Smooth muscle cell (in vitro differentiated cells): ENCODE data around the gene RNASEH2B. TPM values are rescaled to one million over a fixed set of nuclear protein-coding genes. Genes with fewer than 3 reads are reported as not detected.

ENCODE experiments used
- DNase-seq: peaks from one replicate; lab custom pipeline; 2025; ENCODE audit not compliant: unreplicated experiment; lab: John Stamatoyannopoulos, UW
- H2AFZ ChIP-seq: fragments of 200-600 bp; sonication (generic); 2 replicates; pipeline ENCODE4 v1.6.0; 2016; ENCODE audit warnings: antibody characterized with exemption, low read depth, mild to moderate bottlenecking
- H3F3A ChIP-seq: fragments of 200-600 bp; sonication (generic); 2 replicates; pipeline ENCODE4 v1.6.0; 2017; ENCODE audit warnings: antibody characterized with exemption, low read depth
- H3K27ac ChIP-seq: fragments of 200-600 bp; sonication (generic); 2 replicates; pipeline ENCODE4 v1.5.1; 2016; ENCODE audit warnings: low read depth, mild to moderate bottlenecking
- H3K27me3 ChIP-seq: fragments of 200-600 bp; sonication (generic); 2 replicates; pipeline ENCODE4 v1.6.1; 2016; ENCODE audit warnings: low read depth, mild to moderate bottlenecking
- H3K36me3 ChIP-seq: fragments of 200-600 bp; sonication (generic); 2 replicates; pipeline ENCODE4 v1.5.1; 2016; ENCODE audit warnings: low read depth
- H3K4me1 ChIP-seq: fragments of 200-600 bp; sonication (generic); 2 replicates; pipeline ENCODE4 v1.5.1; 2016; ENCODE audit warnings: low read depth
- H3K4me2 ChIP-seq: fragments of 200-600 bp; sonication (generic); 2 replicates; pipeline ENCODE4 v1.6.0; 2016; ENCODE audit warnings: mild to moderate bottlenecking
- H3K4me3 ChIP-seq: fragments of 200-600 bp; sonication (generic); 2 replicates; pipeline ENCODE4 v1.5.1; 2016; ENCODE audit warnings: mild to moderate bottlenecking
- H3K79me2 ChIP-seq: fragments of 200-600 bp; sonication (generic); 2 replicates; pipeline ENCODE4 v1.6.0; 2016; ENCODE audit warnings: low read depth, mild to moderate bottlenecking
- H3K9ac ChIP-seq: fragments of 200-600 bp; sonication (generic); 2 replicates; pipeline ENCODE4 v1.6.0; 2016; ENCODE audit warnings: low read depth
- H3K9me3 ChIP-seq: fragments of 200-600 bp; sonication (generic); replicated peaks from 2 replicates; pipeline ENCODE4 v1.5.1; 2016; ENCODE audit warnings: low read depth
- H4K20me1 ChIP-seq: fragments of 200-600 bp; sonication (generic); 2 replicates; pipeline ENCODE4 v1.6.0; 2016; ENCODE audit warnings: low read depth
- CTCF ChIP-seq: fragments of 200-600 bp; sonication (generic); IDR thresholded peaks from 2 replicates; pipeline ENCODE4 v1.5.1; 2017; ENCODE audit warnings: borderline replicate concordance, mild to moderate bottlenecking, antibody characterized with exemption; ENCODE audit not compliant: insufficient read depth, poor library complexity, severe bottlenecking
- WGBS: methylation state at CpG from one replicate; pipeline ENCODE4 v1.1.7; 2016; ENCODE audit warnings: low lambda C conversion rate; 5-methylcytosine and 5-hydroxymethylcytosine counted together
- polyA plus RNA-seq: library from polyadenylated mRNA; unstranded; fragments of >200 nt; fragmentation: Nextera tagmentation; extraction: Ambion mirVana; gene quantifications from 2 replicates; pipeline ENCODE4 v1.2.1, GENCODE V29; 2016
- total RNA-seq: library from RNA; depleted of rRNA; stranded (reverse); fragments of >200 nt; gene quantifications from 2 replicates; pipeline ENCODE4 v1.2.3, GENCODE V29; 2014

Gene RNASEH2B
- total and polyA plus RNA-seq, 2 experiments from 2014 or later, result 16.1 to 18.9 TPM

GRCh38 chr13:50901701-50902100 lies 7.9 kb upstream of the RNASEH2B start:
- no peaks in the 10 kb centered on the region for H3K9me3 ChIP-seq
- no peak overlapping the region for H3K27ac ChIP-seq
- H3K4me3 ChIP-seq, result no peak overlapping the region
- no peaks in the 10 kb centered on the region for H3K79me2 ChIP-seq
- WGBS, result 87% methylated on average over 2 of the region's 2 CpGs
- H3K4me2 ChIP-seq, result no peak overlapping the region
- H3K4me1 ChIP-seq, result no peaks in the 10 kb centered on the region
- no peak overlapping the region for H2AFZ ChIP-seq
- H3K9ac ChIP-seq, result no peak overlapping the region
- H3K36me3 ChIP-seq, result no peaks in the 10 kb centered on the region
- TF ChIP-seq CTCF, result no peak
- DNase-seq, result no peak
- peaks cover 9% of the 10 kb centered on the region for H3K27me3 ChIP-seq
- H3F3A ChIP-seq, result no peaks in the 10 kb centered on the region
- no peaks in the 10 kb centered on the region for H4K20me1 ChIP-seq

- Histone ChIP-seq H3K27ac (no peak overlapping the region), H3K9me3 (no peaks in the 10 kb centered on the region), H3K27me3 (peaks cover 5% of the 10 kb centered on the region), H3K4me1 (peaks cover 6% of the 10 kb centered on the region), H2AFZ (no peak overlapping the region), H3K79me2 (no peaks in the 10 kb centered on the region), H3K4me3 (no peak overlapping the region), H3K36me3 (no peaks in the 10 kb centered on the region), H3K9ac (no peak overlapping the region), H3K4me2 (no peak overlapping the region), H3F3A (no peaks in the 10 kb centered on the region), H4K20me1 (no peaks in the 10 kb centered on the region)
- no peak for DNase-seq
- WGBS, result 82% methylated on average over 4 of the region's 4 CpGs
- TF ChIP-seq CTCF, result no peak
These were observed 4.3 kb upstream of the RNASEH2B start for GRCh38 chr13:50905256-50905655.

- H3K9ac ChIP-seq, result no peak overlapping the region
- peaks cover 4% of the 10 kb centered on the region for H4K20me1 ChIP-seq
- H3K4me1 ChIP-seq, result peaks cover 20% of the 10 kb centered on the region
- H2AFZ ChIP-seq, result no peak overlapping the region
- DNase-seq, result no peak
- H3F3A ChIP-seq, result peaks cover 7% of the 10 kb centered on the region
- H3K4me2 ChIP-seq, result no peak overlapping the region
- no peaks in the 10 kb centered on the region for H3K9me3 ChIP-seq
- peaks cover 5% of the 10 kb centered on the region for H3K27me3 ChIP-seq
- no peaks in the 10 kb centered on the region for H3K79me2 ChIP-seq
- no peaks in the 10 kb centered on the region for H3K36me3 ChIP-seq
- no peak overlapping the region for H3K27ac ChIP-seq
- WGBS, result 96% methylated on average over 7 of the region's 7 CpGs
- no peak overlapping the region for H3K4me3 ChIP-seq
- TF ChIP-seq CTCF, result no peak
These were observed 1.8 kb upstream of the RNASEH2B start for GRCh38 chr13:50907781-50908180.

GRCh38 chr13:50908371-50908770 lies 1.2 kb upstream of the RNASEH2B start:
- Histone ChIP-seq H3K27me3 (peaks cover 5% of the 10 kb centered on the region), H3F3A (peaks cover 7% of the 10 kb centered on the region), H3K4me3 (no peak overlapping the region), H2AFZ (no peak overlapping the region), H3K36me3 (no peaks in the 10 kb centered on the region), H3K4me1 (peaks cover 20% of the 10 kb centered on the region), H3K79me2 (no peaks in the 10 kb centered on the region), H3K27ac (no peak overlapping the region), H4K20me1 (peaks cover 4% of the 10 kb centered on the region), H3K9me3 (no peaks in the 10 kb centered on the region), H3K4me2 (no peak overlapping the region), H3K9ac (no peak overlapping the region)
- no peak for TF ChIP-seq CTCF
- 94% methylated on average over 4 of the region's 4 CpGs for WGBS
- DNase-seq, result no peak
